ENCODE results near the gene FAM174C. TPM values are rescaled to one million over a fixed set of nuclear protein-coding genes. Genes with fewer than 3 reads are reported as not detected.
"Not testable (repeated sequence)": the region's sequence is repeated elsewhere in the genome, so short reads cannot be mapped to it uniquely, and the experiment has no call there.

FAM174C gene
- total RNA-seq, 1 donor from 2014 or later = 48.0 TPM

GRCh38 chr19:1295169-1296012 is 20.1 kb downstream of the FAM174C start:
- ATAC-seq = peak; percentile 27
- no peak for DNase-seq (ENCODE audit: low spot score)

- ATAC-seq (no peak), DNase-seq (ENCODE audit: low spot score) (no peak)
These were observed 20.7 kb downstream of the FAM174C start for GRCh38 chr19:1296078-1296477.

- no peak for DNase-seq (ENCODE audit: low spot score)
- ATAC-seq = no peak
These were observed 21.4 kb downstream of the FAM174C start for GRCh38 chr19:1296575-1297271.

GRCh38 chr19:1298235-1298634 is 22.9 kb downstream of the FAM174C start:
- ATAC-seq (no peak), DNase-seq (ENCODE audit: low spot score) (no peak)

- ATAC-seq (no peak), DNase-seq (ENCODE audit: low spot score) (no peak)
These were observed 24.5 kb downstream of the FAM174C start for GRCh38 chr19:1299801-1300200.

GRCh38 chr19:1300744-1301490 is 25.6 kb downstream of the FAM174C start:
- no peak for ATAC-seq

GRCh38 chr19:1302533-1303239 is 27.4 kb downstream of the FAM174C start:
- DNase-seq (ENCODE audit: low spot score) = no peak
- ATAC-seq = no peak

More at GRCh38 chr19:1300744-1301490, 25.6 kb downstream of the FAM174C start:
- DNase-seq (ENCODE audit: low spot score) = no peak

GRCh38 chr19:1304197-1304924 is 29.0 kb downstream of the FAM174C start:
- ATAC-seq (peak; percentile 98), DNase-seq (ENCODE audit: low spot score) (peak; percentile 89)

- ATAC-seq; DNase-seq (ENCODE audit: low spot score): not testable (repeated sequence)
These were observed 30.0 kb downstream of the FAM174C start for GRCh38 chr19:1305354-1305753.

GRCh38 chr19:1307320-1307719 is 32.0 kb downstream of the FAM174C start:
- DNase-seq (ENCODE audit: low spot score) (no peak), ATAC-seq (no peak)

GRCh38 chr19:1307755-1308303 is 32.5 kb downstream of the FAM174C start:
- DNase-seq (ENCODE audit: low spot score) (no peak), ATAC-seq (no peak)

- ATAC-seq (no peak), DNase-seq (ENCODE audit: low spot score) (no peak)
These were observed 33.4 kb downstream of the FAM174C start for GRCh38 chr19:1308718-1309117.

- DNase-seq (ENCODE audit: low spot score) (no peak), ATAC-seq (no peak)
These were observed 34.9 kb downstream of the FAM174C start for GRCh38 chr19:1309977-1310852.

GRCh38 chr19:1310853-1311180 is 35.5 kb downstream of the FAM174C start:
- ATAC-seq = no peak
- no peak for DNase-seq (ENCODE audit: low spot score)

- DNase-seq (ENCODE audit: low spot score) = no peak
- no peak for ATAC-seq
These were observed 36.3 kb downstream of the FAM174C start for GRCh38 chr19:1311543-1312091.

- ATAC-seq (no peak), DNase-seq (ENCODE audit: low spot score) (no peak)
These were observed 37.7 kb downstream of the FAM174C start for GRCh38 chr19:1312767-1313694.
